Stimulated activated CD4-positive, alpha-beta T cell treated with anti-CD3 and anti-CD28 coated beads, TNF-alpha, amount 100 ng/mL, for 4 hours (primary cell): Measurements from ENCODE around the gene CA7.

ENCODE experiments used
- DNase-seq, 3 experiments: peaks; one replicate each; pipeline ENCODE4 v3.0.0-alpha.2; 2020; ENCODE audit warnings: low read depth in 3 of 3

The CA7 gene

GRCh38 chr16:66898207-66898606 is 54.0 kb downstream of the CA7 start:
- no peak for DNase-seq

- no peak for DNase-seq
These were observed 54.7 kb downstream of the CA7 start for GRCh38 chr16:66898933-66899309.

DNA sequence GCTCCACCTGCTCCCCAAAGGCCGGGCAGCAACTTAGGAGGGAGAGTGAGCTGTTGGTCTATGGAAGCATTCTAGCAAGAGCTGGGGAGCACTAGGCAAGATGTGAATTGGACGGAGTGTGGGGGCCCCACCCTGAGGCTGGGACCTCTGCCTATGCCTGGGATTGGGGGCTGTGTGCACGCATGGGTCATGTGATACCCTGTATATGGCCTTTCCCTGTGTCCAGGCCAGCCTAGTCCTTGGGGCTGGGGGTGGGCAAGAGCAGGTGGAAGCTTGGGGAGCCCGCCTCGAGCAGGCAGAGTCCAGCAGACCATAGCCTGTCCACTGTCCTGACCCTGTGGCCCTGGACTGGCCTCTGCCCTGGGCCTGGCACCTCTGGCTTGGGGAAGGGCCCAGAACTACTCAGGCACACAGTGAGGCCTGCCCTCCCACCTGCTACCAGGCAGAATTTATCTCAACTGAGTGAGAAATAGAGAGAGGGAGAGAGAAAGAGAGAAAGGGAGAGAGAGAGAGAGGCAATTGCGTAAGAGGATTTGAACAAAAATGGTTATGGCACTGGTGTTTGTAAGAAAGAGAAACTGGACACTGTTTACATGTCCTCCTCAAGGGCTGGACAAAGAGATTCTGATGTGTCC is 55.2 kb downstream of the CA7 start:
- DNase-seq: no peak

- DNase-seq: no peak
These were observed 55.9 kb downstream of the CA7 start for GRCh38 chr16:66899945-66900710.

DNA sequence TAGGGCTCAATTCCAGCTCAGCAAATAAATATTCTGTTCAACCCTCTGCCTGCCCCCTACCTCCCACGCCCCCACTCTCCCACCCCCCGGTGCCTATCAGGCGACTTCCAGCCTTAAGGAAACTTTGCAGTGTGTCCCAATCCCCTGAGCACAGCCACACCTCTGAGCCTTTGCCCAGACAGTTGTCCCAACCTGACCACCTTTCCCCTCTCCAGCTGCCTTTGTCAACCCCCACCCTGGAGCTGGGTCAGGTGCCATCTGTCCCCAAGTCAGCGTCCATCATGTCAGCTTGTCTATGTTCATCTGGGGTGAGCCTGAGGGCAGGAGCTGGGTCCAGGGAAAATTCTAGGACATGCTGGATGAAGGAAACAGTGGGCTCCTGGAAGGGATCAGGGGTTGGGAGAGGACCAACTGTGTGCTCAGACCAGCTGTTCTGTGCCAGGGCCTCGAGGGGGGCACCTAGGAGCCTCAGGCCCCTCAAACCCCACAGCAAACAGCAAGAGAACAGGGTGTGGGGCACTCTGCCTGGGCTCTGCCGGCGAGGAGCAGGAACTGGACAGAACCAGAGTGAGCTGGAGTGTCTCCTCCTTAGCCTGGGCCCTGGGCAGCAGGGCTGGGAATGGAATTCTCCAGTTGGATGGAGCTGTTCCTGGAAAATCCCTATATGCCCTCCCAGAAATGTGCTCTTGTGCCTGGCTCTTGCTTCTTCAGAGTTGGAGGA is 56.7 kb downstream of the CA7 start:
- DNase-seq: no peak

DNA sequence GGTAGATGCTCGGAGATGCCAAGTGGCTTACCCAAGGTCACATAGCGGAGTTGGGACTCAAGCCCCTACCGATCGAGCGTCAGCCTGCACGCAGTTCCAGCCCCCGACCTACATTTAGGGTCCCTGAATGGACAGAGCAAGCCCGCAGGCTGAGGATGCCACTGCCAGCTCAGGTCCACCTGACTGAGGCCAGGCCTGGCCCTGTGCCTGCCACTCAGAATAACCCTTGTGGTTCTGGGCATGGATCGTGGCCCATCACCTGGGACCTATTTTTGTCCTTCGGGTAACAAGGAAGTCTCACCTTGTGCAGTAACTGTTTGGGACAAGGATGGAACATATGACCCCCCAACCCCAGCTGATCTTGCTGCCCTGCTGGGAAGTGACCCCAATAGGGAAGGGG is 57.4 kb downstream of the CA7 start:
- DNase-seq: no peak

DNA sequence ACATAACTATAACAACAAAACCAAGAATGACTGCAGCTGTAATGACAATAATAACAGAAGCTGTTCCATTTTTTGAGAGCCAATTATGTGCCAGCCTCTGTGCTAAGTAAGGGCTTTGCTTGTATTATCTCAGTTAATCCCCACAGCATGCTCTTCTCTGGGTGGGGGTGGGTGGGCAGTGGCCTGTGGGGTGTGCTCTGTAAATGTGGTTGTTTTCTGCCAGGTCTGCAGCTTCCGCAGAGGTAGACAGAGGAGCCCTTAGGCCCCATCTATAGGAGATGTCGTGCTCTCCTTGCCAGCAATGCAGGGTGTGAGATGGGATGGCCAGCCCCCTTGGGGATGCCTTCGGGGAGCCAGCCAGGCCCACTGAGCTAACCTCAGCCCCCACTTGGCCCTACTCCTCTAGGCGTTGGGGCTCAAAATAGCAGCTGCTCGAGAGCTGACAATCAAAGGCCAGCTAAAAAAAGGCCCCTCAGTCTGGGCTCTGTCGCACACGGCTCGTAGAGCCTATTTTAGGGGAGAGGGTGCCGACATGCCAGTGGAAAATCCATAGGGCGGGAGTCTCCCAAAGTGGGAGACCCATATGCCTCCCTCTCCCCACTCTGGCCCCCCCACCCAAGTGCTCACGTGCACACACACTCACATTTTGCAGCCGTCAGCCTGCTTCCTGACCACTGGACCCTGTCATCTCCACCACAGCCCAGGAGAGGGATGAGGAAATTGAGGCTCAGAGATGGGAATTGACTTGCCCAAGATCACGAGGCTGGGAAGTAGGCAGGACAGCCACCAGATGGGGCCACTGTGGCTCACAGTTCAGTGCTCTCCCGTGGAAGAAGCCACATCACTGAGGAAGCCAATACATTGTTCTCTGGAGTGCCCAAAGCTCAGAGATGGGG is 58.7 kb downstream of the CA7 start:
- DNase-seq: no peak
